K562 (cell line): Measurements from ENCODE around the gene GNG14. TPM values are rescaled to one million over a fixed set of nuclear protein-coding genes. Genes with fewer than 3 reads are reported as not detected.
A peak's percentile ranks its signal among the peaks of the same experiment; 100 is the strongest.

Experiments used
- CCNT2 ChIP-seq: IDR thresholded peaks from 2 replicates; pipeline ENCODE4 v1.6.1; 2011; ENCODE audit warnings: borderline replicate concordance, low read depth, mild to moderate bottlenecking, moderate library complexity, mixed read lengths, low read length; ENCODE audit not compliant: insufficient read length; ENCODE audit errors: extremely low read depth
- HLTF ChIP-seq: fragments of 450-650 bp; IDR thresholded peaks from 2 replicates; pipeline ENCODE4 v1.6.1; 2016
- HMGXB4 ChIP-seq: sonication (generic); formaldehyde crosslinking; IDR thresholded peaks from 2 replicates; pipeline ENCODE4 v1.8.1; 2023; ENCODE audit warnings: mild to moderate bottlenecking, missing genetic modification reagents
- L3MBTL2 ChIP-seq: fragments of 450-650 bp; IDR thresholded peaks from 2 replicates; pipeline ENCODE4 v1.6.1; 2016; ENCODE audit warnings: mild to moderate bottlenecking, moderate library complexity
- MITF ChIP-seq: IDR thresholded peaks from 2 replicates; pipeline ENCODE4 v1.6.1; 2014; ENCODE audit warnings: antibody characterized with exemption
- MLX ChIP-seq, 2 experiments: fragments of 450-650 bp in 1 of 2; sonication (generic) in 1 of 2; formaldehyde crosslinking; conservative IDR thresholded peaks; 2 replicates each; pipeline versions ENCODE4 v1.4.0 to v1.8.1; 2020 to 2022; ENCODE audit warnings: mild to moderate bottlenecking in 1 of 2, missing genetic modification reagents in 1 of 2
- PHTF2 ChIP-seq: fragments of 250-450 bp; sonication (Bioruptor Pico); IDR thresholded peaks from 2 replicates; pipeline ENCODE4 v1.5.0; 2021; ENCODE audit warnings: mild to moderate bottlenecking
- RAD21 ChIP-seq, 2 experiments: fragments of 250-450 bp in 1 of 2; fragments of 450-650 bp in 1 of 2; sonication (Bioruptor Pico) in 1 of 2; formaldehyde crosslinking in 1 of 2; IDR thresholded peaks in 1 of 2; conservative IDR thresholded peaks in 1 of 2; 2 replicates each; pipeline versions ENCODE4 v1.4.0 to v1.8.0; 2020 to 2022; ENCODE audit warnings: mild to moderate bottlenecking in 2 of 2, moderate library complexity in 1 of 2
- SP2 ChIP-seq: IDR thresholded peaks from 2 replicates; pipeline ENCODE4 v1.6.1; 2011; ENCODE audit warnings: mild to moderate bottlenecking, low read depth, low read length, moderate library complexity; ENCODE audit not compliant: poor library complexity, severe bottlenecking; ENCODE audit errors: extremely low read depth
- TCF3 ChIP-seq: sonication (generic); formaldehyde crosslinking; IDR thresholded peaks from 2 replicates; pipeline ENCODE4 v1.4.0; 2020; ENCODE audit warnings: mild to moderate bottlenecking, missing genetic modification reagents
- TRIM28 ChIP-seq: fragments of 450-650 bp; IDR thresholded peaks from 2 replicates; pipeline ENCODE4 v1.6.1; 2017
- ZBTB26 ChIP-seq: fragments of 450-650 bp; formaldehyde crosslinking; IDR thresholded peaks from 2 replicates; pipeline ENCODE4 v1.4.0; 2022; ENCODE audit warnings: missing genetic modification characterization
- ZBTB33 ChIP-seq: sonication (generic); formaldehyde crosslinking; IDR thresholded peaks from 2 replicates; pipeline ENCODE4 v1.8.1; 2023; ENCODE audit warnings: mild to moderate bottlenecking, missing genetic modification reagents
- ZNF253 ChIP-seq: fragments of 250-450 bp; sonication (Bioruptor Pico); conservative IDR thresholded peaks from 2 replicates; pipeline ENCODE4 v1.6.1; 2021; ENCODE audit warnings: mild to moderate bottlenecking
- ZNF280B ChIP-seq: fragments of 250-450 bp; sonication (Bioruptor Pico); IDR thresholded peaks from 2 replicates; pipeline ENCODE4 v1.5.1; 2021; ENCODE audit warnings: mild to moderate bottlenecking
- ZNF354B ChIP-seq: fragments of 250-450 bp; sonication (Bioruptor Pico); IDR thresholded peaks from 2 replicates; pipeline ENCODE4 v1.4.0; 2020
- ZNF75A ChIP-seq: fragments of 450-650 bp; formaldehyde crosslinking; IDR thresholded peaks from 2 replicates; pipeline ENCODE4 v1.4.0; 2020; ENCODE audit warnings: mild to moderate bottlenecking
- polyA plus RNA-seq, 8 experiments: library from polyadenylated mRNA; depleted of rRNA in 4 of 8; stranded (reverse) in 5 of 8; unstranded in 3 of 8; fragments of >200 nt; fragmentation: Nextera tagmentation in 2 of 8; fragmentation: Illumina TruSeq in 1 of 8; extraction: Ambion mirVana in 2 of 8; extraction: Trizol in 1 of 8; gene quantifications; 2 replicates each; pipeline versions ENCODE4 v1.2.1 to v1.2.3, GENCODE V29; 2011 to 2014; ENCODE audit warnings: inconsistent platforms in 1 of 8, missing spikeins in 1 of 8
- total RNA-seq, 7 experiments: library from RNA; depleted of rRNA in 6 of 7; stranded (reverse); fragments of >200 nt in 6 of 7; fragmentation: Illumina TruSeq in 2 of 7; extraction: Trizol in 2 of 7; gene quantifications; 2 replicates each; pipeline versions ENCODE4 v1.2.1 to v1.2.3, GENCODE V29; 2011 to 2021; ENCODE audit warnings: low replicate concordance in 1 of 7

GNG14 gene
- total and polyA plus RNA-seq, 9 of the 15 experiments (the other 6 are each of a cell fraction or from before 2014, with no cell fraction given), result not detected

GRCh38 chr19:12648088-12648487 lies 39.7 kb upstream of the GNG14 start (continued):
- no peak for TF ChIP-seq ZNF253 (CRISPR knock-in tag)
- TF ChIP-seq L3MBTL2, result peak; percentile 12; the same call in 1 of the 2 replicates
- no peak for TF ChIP-seq HMGXB4 (CRISPR knock-in tag)
- peak in 1 of 2 experiments; percentile 27; a peak in 2 of 4 replicates for TF ChIP-seq RAD21 (CRISPR knock-in tag; conservative IDR thresholded peaks at IDR 0.05 in 1 of 2, IDR thresholded peaks at IDR 0.05 in 1 of 2)
- no peak for TF ChIP-seq ZNF75A (CRISPR knock-in tag)
- no peak for TF ChIP-seq SP2
- TF ChIP-seq MITF, result no peak
- no peak for TF ChIP-seq MLX (CRISPR knock-in tag; conservative IDR thresholded peaks at IDR 0.05)
- peak; percentile 78; the same call in 1 of the 2 replicates for TF ChIP-seq ZBTB33 (CRISPR knock-in tag)
- no peak for TF ChIP-seq HLTF
- no peak for TF ChIP-seq ZNF354B (CRISPR knock-in tag)
- no peak for TF ChIP-seq PHTF2 (CRISPR knock-in tag)
- TF ChIP-seq TRIM28, result no peak
- no peak for TF ChIP-seq ZBTB26
- no peak for TF ChIP-seq ZNF280B (CRISPR knock-in tag)
- TF ChIP-seq TCF3 (CRISPR knock-in tag), result no peak
- TF ChIP-seq CCNT2, result peak; percentile 29
